ENCODE measurements around the gene KCNQ5.

The KCNQ5 gene

GRCh38 chr6:73129653-73130443 lies 508.0 kb downstream of the KCNQ5 start:
- peaks cover 7% of the 10 kb centered on the region for H3K4me1 Mint-ChIP-seq
- peak; percentile 96 for ATAC-seq

GRCh38 chr6:73131706-73132105 lies 509.8 kb downstream of the KCNQ5 start:
- H3K27me3 Mint-ChIP-seq = no peaks in the 10 kb centered on the region
- H3K4me1 Mint-ChIP-seq = peaks cover 5% of the 10 kb centered on the region
- no peak overlapping the region for H3K27ac Mint-ChIP-seq
- DNase-seq (no peak), ATAC-seq (no peak)
- no peak overlapping the region for H3K4me3 Mint-ChIP-seq
- H3K9me3 Mint-ChIP-seq = no peaks in the 10 kb centered on the region
- peaks cover 9% of the 10 kb centered on the region for H3K36me3 Mint-ChIP-seq (ENCODE audit: low read depth)

More at GRCh38 chr6:73129653-73130443, 508.0 kb downstream of the KCNQ5 start:
- no peaks in the 10 kb centered on the region for H3K9me3 Mint-ChIP-seq
- H3K27me3 Mint-ChIP-seq = no peaks in the 10 kb centered on the region
- peak overlapping the region; percentile 17 for H3K4me3 Mint-ChIP-seq
- peaks cover 6% of the 10 kb centered on the region for H3K36me3 Mint-ChIP-seq (ENCODE audit: low read depth)
- DNase-seq = peak; percentile 90
- H3K27ac Mint-ChIP-seq = no peak overlapping the region

DNA sequence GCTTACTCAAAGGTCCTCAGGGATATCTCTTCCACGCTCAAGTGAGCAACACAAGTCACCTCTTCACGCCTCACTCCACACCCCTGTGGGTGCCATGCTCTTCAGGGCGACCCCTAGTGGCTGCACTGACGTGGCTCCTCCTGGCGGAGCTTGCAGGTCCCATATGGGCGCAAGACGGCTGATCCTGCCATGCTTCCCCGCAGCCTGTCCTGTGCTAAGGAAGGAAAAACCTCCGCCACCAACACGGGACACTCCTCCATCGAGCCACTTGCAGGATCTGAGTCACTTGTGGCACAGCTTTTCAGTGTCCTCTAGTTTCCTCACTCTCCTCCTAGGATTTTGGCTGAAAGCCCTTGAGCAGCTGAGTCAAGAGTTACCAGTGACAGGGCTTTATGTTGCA lies 512.7 kb downstream of the KCNQ5 start:
- Mint-ChIP-seq H3K27ac (no peak overlapping the region), H3K36me3 (ENCODE audit: low read depth) (peaks cover 9% of the 10 kb centered on the region), H3K9me3 (no peaks in the 10 kb centered on the region), H3K4me1 (peaks cover 5% of the 10 kb centered on the region), H3K27me3 (no peaks in the 10 kb centered on the region), H3K4me3 (no peak overlapping the region)
- peak; percentile 42 for DNase-seq
- ATAC-seq = no peak

DNA sequence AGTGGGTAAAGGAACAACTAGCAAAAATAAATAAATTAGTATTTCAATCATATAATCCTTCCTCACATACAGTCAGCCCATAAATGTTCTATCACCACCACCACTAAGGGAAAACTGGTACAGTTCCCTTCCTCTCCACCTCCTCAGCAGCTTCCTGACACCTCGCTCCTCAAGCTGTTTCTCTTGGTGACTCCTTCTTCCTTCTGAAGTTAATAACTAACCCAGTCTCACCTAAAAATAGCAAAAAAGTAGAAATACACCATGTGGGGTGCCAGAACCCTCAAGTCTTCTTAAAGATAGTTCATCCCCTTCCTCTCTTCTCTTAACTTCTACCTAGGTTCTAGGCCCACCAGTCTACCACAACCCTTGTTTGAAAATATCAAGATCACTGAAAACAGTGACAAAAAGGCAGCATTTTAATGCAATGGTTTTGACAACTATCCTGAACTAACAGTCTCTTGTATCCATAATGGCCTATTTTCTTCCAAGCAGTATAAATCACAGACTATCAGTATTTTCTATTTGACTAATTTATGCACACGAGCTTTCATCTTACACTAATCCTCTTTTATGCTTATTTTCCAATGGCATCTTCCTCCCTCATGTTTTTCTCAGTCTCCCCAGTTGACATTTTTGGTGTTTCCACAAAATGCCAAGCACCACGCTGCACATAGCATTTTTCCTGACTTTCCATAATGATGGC lies 518.0 kb downstream of the KCNQ5 start:
- Mint-ChIP-seq H3K4me3 (no peak overlapping the region), H3K4me1 (no peaks in the 10 kb centered on the region), H3K9me3 (no peaks in the 10 kb centered on the region), H3K36me3 (ENCODE audit: low read depth) (peaks cover 3% of the 10 kb centered on the region), H3K27me3 (no peaks in the 10 kb centered on the region), H3K27ac (no peak overlapping the region)
- DNase-seq (no peak), ATAC-seq (no peak)

DNA sequence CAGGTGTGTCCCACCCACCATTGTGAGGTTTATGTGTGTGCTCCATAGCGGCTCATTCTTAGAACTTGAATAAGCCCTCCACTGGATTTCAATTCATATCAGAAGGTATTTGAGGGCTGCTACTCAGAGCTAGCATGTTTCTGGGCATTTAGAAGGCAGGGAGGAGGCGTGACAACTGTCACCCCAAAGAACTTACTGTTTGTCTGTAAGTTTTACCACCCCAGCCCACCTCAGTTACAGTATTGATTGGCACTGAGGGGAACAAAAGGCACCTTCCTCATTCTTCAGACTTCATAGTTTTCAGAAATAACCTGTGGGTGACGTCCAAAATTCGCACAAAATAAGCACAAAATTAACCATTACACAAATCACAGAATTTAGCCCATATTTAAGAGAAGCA lies 521.7 kb downstream of the KCNQ5 start:
- Mint-ChIP-seq H3K27me3 (no peaks in the 10 kb centered on the region), H3K4me3 (no peak overlapping the region), H3K27ac (no peak overlapping the region), H3K9me3 (no peaks in the 10 kb centered on the region), H3K36me3 (ENCODE audit: low read depth) (peaks cover 4% of the 10 kb centered on the region), H3K4me1 (peaks cover 2% of the 10 kb centered on the region)
- DNase-seq (no peak), ATAC-seq (no peak)

DNA sequence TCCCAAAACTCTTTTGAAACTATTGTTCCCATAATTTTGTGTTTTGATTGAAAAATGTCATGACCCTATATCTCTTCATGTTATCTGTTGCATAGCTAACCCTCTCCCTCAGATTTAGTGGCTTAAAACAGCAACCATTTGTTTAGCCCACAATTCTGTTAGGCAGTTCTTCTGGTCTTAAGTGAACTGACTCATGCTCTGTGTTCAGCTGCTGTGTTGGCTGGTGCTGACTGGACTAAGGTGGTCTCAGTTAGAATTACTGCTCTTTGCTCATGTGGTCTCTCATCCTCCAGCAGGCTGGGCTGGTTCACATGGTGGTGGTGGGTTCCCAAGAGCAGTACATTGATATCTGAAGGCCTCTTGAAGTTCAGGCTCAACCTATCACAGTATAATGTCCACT lies 522.7 kb downstream of the KCNQ5 start:
- no peak overlapping the region for H3K4me3 Mint-ChIP-seq
- no peak overlapping the region for H3K27ac Mint-ChIP-seq
- peaks cover 4% of the 10 kb centered on the region for H3K36me3 Mint-ChIP-seq (ENCODE audit: low read depth)
- H3K4me1 Mint-ChIP-seq = peaks cover 2% of the 10 kb centered on the region
- DNase-seq (no peak), ATAC-seq (no peak)
- H3K9me3 Mint-ChIP-seq = no peaks in the 10 kb centered on the region
- H3K27me3 Mint-ChIP-seq = no peaks in the 10 kb centered on the region

GRCh38 chr6:73145690-73146089 lies 523.8 kb downstream of the KCNQ5 start:
- Mint-ChIP-seq H3K9me3 (no peaks in the 10 kb centered on the region), H3K36me3 (ENCODE audit: low read depth) (peaks cover 4% of the 10 kb centered on the region), H3K27me3 (no peaks in the 10 kb centered on the region), H3K4me3 (no peak overlapping the region), H3K4me1 (peaks cover 2% of the 10 kb centered on the region), H3K27ac (no peak overlapping the region)
- ATAC-seq (no peak), DNase-seq (no peak)

DNA sequence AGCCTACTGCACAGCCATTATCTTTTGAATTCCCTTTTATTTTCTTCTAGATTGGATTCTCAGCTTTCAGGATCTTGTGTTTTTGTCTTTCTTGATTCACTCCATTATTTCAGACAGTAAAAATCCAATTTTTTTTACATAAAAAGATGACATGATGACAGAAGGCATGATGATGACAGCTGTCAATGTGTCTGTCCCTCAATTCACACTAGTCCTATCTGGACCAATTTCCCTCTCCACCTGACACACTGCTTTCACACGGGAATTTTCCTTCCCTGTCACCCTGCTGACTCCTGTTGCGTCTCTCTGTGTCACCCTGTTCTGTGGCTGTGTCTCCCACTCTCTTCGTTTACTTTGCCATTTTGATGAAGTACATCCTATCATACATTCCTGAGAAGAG lies 529.9 kb downstream of the KCNQ5 start:
- Mint-ChIP-seq H3K4me1 (no peaks in the 10 kb centered on the region), H3K36me3 (ENCODE audit: low read depth) (peaks cover 5% of the 10 kb centered on the region), H3K9me3 (peaks cover 3% of the 10 kb centered on the region), H3K4me3 (no peak overlapping the region), H3K27me3 (no peaks in the 10 kb centered on the region), H3K27ac (no peak overlapping the region)
- DNase-seq = no peak
- no peak for ATAC-seq

- Mint-ChIP-seq H3K27ac (no peak overlapping the region), H3K9me3 (peaks cover 5% of the 10 kb centered on the region), H3K4me3 (no peak overlapping the region), H3K36me3 (ENCODE audit: low read depth) (peaks cover 12% of the 10 kb centered on the region), H3K27me3 (no peaks in the 10 kb centered on the region), H3K4me1 (no peaks in the 10 kb centered on the region)
- DNase-seq (no peak), ATAC-seq (no peak)
Observed at GRCh38 chr6:73152556-73152955, 530.7 kb downstream of the KCNQ5 start.

GRCh38 chr6:73152966-73153757 lies 531.3 kb downstream of the KCNQ5 start:
- no peaks in the 10 kb centered on the region for H3K4me1 Mint-ChIP-seq
- no peak overlapping the region for H3K4me3 Mint-ChIP-seq
- H3K9me3 Mint-ChIP-seq = peaks cover 5% of the 10 kb centered on the region
- ATAC-seq = no peak
- H3K27ac Mint-ChIP-seq = no peak overlapping the region
- no peak for DNase-seq
- H3K36me3 Mint-ChIP-seq (ENCODE audit: low read depth) = peaks cover 14% of the 10 kb centered on the region
- H3K27me3 Mint-ChIP-seq = no peaks in the 10 kb centered on the region

- peaks cover 5% of the 10 kb centered on the region for H3K9me3 Mint-ChIP-seq
- DNase-seq (no peak), ATAC-seq (no peak)
- no peak overlapping the region for H3K4me3 Mint-ChIP-seq
- no peaks in the 10 kb centered on the region for H3K27me3 Mint-ChIP-seq
- no peaks in the 10 kb centered on the region for H3K4me1 Mint-ChIP-seq
- peaks cover 17% of the 10 kb centered on the region for H3K36me3 Mint-ChIP-seq (ENCODE audit: low read depth)
- no peak overlapping the region for H3K27ac Mint-ChIP-seq
Observed at GRCh38 chr6:73156793-73157767, 535.2 kb downstream of the KCNQ5 start.

DNA sequence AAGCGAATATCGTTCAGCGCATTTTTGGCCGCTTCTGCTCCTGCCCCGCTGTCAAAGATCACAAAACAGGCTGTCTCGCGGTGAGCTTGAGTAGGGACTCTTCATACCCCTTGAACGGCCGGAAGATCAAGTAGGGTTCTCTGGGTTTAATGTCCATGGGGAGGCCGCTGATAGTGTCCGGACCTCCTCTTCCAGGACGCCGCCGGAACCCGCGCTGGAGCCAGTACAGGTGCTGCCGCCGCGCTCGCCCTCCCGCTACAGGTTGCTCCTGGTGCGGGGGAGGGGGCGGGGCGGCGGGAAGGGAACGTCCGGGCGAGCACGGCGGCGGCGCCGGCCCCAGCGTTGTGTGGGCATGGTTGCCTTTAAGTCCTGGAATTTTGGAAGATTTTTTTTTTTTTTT lies 536.0 kb downstream of the KCNQ5 start:
- H3K4me3 Mint-ChIP-seq = no peak overlapping the region
- DNase-seq (no peak), ATAC-seq (no peak)
- H3K27me3 Mint-ChIP-seq = no peaks in the 10 kb centered on the region
- H3K36me3 Mint-ChIP-seq (ENCODE audit: low read depth) = peaks cover 14% of the 10 kb centered on the region
- no peaks in the 10 kb centered on the region for H3K4me1 Mint-ChIP-seq
- H3K9me3 Mint-ChIP-seq = peaks cover 5% of the 10 kb centered on the region
- no peak overlapping the region for H3K27ac Mint-ChIP-seq

DNA sequence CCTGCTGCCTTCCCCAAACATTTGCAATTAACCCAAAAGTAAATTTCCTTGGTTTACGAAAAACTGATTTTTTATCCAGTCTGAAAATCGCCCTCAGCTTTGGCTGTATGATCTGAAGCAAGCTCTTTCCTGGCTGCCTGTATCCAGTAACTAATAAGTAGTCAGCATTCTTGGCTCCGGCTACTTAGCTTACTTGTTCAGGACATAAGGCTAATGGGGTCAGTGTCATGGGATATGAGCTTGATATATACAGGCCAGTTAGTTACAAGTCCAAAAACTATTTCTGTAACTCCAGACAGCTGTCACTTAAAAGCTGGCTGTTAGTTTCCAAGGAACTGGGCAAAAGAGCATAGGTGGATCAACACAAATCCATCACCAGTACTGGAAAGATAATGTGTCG lies 547.2 kb downstream of the KCNQ5 start:
- Mint-ChIP-seq H3K4me3 (no peak overlapping the region), H3K27me3 (no peaks in the 10 kb centered on the region), H3K4me1 (no peaks in the 10 kb centered on the region), H3K9me3 (no peaks in the 10 kb centered on the region), H3K27ac (no peak overlapping the region), H3K36me3 (ENCODE audit: low read depth) (peaks cover 3% of the 10 kb centered on the region)
- ATAC-seq (no peak), DNase-seq (no peak)

GRCh38 chr6:73169633-73170032 lies 547.8 kb downstream of the KCNQ5 start:
- ATAC-seq (no peak), DNase-seq (no peak)
- Mint-ChIP-seq H3K36me3 (ENCODE audit: low read depth) (peaks cover 3% of the 10 kb centered on the region), H3K9me3 (no peaks in the 10 kb centered on the region), H3K4me1 (no peaks in the 10 kb centered on the region), H3K27ac (no peak overlapping the region), H3K27me3 (no peaks in the 10 kb centered on the region), H3K4me3 (no peak overlapping the region)
